ENCODE data around the gene KCNK13. TPM values are rescaled to one million over a fixed set of nuclear protein-coding genes. Genes with fewer than 3 reads are reported as not detected.

KCNK13 gene
- total RNA-seq, 1 donor from 2014 or later: 3.2 TPM

DNA sequence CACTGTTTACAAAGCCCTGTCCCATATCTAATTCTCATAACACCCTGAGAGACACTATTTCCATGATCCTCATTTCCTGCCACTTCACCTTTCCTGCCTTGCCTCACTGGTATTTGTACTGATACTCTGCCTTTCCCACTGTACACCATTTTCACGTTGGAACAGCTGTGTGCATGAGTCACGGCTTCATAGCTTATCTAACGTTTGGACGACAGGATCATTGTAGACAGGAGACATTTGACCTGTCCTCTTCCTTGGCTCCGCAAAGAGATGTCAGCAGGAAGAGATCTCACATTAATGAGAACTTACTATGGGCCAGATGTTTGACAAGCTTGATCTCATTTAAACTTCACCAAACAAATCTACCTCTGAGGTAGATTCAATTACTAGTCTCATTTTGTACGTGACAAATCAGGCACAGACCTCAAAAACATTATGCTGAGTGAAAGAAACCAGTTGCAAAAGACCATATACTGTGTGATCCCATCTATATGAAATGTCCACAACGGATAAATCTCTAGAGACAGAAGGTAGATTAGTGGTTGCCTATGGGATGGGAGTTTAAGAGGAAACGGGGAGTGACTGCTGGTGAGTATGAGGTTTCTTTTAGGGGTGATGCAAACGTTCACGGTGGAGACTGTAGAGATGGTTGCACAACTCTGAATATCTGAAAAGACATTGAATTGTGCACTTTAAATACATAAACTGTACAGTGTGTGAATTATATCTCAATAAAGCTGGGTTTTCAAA, 71.2 kb downstream of the KCNK13 start:
- Mint-ChIP-seq H3K4me3 (no peak overlapping the region), H3K36me3 (no peaks in the 10 kb centered on the region), H3K27ac (no peak overlapping the region), H3K4me1 (ENCODE audit: unreplicated experiment) (no peaks in the 10 kb centered on the region), H3K27me3 (no peaks in the 10 kb centered on the region), H3K9me3 (peaks cover 5% of the 10 kb centered on the region)
- DNase-seq (ENCODE audit: extremely low spot score, unreplicated experiment): no peak
- TF ChIP-seq, protein P1, sequence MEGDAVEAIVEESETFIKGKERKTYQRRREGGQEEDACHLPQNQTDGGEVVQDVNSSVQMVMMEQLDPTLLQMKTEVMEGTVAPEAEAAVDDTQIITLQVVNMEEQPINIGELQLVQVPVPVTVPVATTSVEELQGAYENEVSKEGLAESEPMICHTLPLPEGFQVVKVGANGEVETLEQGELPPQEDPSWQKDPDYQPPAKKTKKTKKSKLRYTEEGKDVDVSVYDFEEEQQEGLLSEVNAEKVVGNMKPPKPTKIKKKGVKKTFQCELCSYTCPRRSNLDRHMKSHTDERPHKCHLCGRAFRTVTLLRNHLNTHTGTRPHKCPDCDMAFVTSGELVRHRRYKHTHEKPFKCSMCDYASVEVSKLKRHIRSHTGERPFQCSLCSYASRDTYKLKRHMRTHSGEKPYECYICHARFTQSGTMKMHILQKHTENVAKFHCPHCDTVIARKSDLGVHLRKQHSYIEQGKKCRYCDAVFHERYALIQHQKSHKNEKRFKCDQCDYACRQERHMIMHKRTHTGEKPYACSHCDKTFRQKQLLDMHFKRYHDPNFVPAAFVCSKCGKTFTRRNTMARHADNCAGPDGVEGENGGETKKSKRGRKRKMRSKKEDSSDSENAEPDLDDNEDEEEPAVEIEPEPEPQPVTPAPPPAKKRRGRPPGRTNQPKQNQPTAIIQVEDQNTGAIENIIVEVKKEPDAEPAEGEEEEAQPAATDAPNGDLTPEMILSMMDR (conservative IDR thresholded peaks at IDR 0.05): no peak

DNA sequence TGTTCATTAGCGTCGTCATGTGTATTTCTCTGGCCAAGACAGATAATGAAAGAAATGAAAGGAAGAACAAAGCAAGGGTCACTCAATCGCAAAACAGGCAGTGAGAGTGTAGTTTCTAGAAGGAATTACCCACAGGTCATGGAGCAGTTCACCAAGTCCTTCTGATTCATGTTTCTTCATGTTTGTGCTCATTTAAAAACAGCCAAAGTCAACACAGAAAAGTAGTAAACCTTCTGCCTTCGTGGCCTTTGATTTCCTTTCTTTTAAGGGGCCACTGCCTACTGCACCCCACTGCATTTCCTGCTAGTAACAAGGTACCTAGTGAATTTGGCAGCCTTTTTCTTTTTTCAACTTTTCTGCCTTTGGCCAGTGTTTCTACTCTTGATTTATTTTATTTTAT, 75.1 kb downstream of the KCNK13 start:
- H3K4me3 Mint-ChIP-seq: no peak overlapping the region
- H3K27ac Mint-ChIP-seq: no peak overlapping the region
- TF ChIP-seq, protein P1 (conservative IDR thresholded peaks at IDR 0.05): no peak
- peaks cover 12% of the 10 kb centered on the region for H3K4me1 Mint-ChIP-seq (ENCODE audit: unreplicated experiment)
- DNase-seq (ENCODE audit: extremely low spot score, unreplicated experiment): no peak
- H3K36me3 Mint-ChIP-seq: no peaks in the 10 kb centered on the region
- H3K9me3 Mint-ChIP-seq: no peaks in the 10 kb centered on the region
- H3K27me3 Mint-ChIP-seq: no peaks in the 10 kb centered on the region

DNA sequence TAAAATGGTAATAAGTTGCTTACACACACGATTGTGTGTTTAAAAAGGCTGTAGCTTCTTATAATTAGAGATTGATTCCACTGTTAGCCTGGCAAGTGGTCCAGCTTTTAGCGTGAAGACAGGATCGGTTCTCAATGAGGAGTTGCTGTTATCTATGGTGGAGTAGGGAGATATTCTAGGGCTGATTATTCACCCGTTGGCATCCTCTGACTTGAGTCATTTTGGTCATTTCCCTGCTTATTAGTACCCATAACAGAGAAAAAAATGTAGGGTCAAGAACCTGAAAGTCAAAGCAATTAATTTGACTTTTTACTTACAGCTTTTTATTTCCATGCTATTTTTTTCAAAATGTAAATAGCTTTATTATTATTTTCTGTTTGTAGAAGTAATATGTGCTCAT, 76.0 kb downstream of the KCNK13 start:
- Mint-ChIP-seq H3K9me3 (no peaks in the 10 kb centered on the region), H3K36me3 (no peaks in the 10 kb centered on the region), H3K4me3 (no peak overlapping the region), H3K27me3 (peaks cover 3% of the 10 kb centered on the region), H3K27ac (no peak overlapping the region), H3K4me1 (ENCODE audit: unreplicated experiment) (peaks cover 12% of the 10 kb centered on the region)
- TF ChIP-seq, protein P1 (conservative IDR thresholded peaks at IDR 0.05): no peak
- DNase-seq (ENCODE audit: extremely low spot score, unreplicated experiment): no peak

DNA sequence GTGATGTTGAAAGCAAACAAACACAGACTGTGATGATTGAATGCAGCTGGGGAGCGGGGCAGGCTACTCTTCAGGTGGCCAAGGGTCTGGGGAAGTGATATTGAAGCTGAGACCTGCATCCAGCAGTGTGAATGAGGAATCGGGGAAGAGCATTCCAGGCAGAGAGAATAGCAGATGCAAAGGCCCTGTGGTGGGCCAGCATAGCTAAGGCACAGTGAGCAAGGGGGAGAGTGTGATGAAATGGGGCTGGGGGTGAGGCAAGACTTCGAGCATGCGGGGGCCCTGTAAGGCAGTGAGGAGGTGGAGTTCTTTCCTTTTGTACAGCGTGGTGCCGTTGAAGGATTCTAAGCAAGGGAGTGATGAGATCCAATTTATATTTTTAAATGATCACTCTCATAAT, 77.4 kb downstream of the KCNK13 start:
- H3K27ac Mint-ChIP-seq: no peak overlapping the region
- TF ChIP-seq, protein P1 (conservative IDR thresholded peaks at IDR 0.05): no peak
- no peak for DNase-seq (ENCODE audit: extremely low spot score, unreplicated experiment)
- peaks cover 12% of the 10 kb centered on the region for H3K4me1 Mint-ChIP-seq (ENCODE audit: unreplicated experiment)
- H3K27me3 Mint-ChIP-seq: peaks cover 3% of the 10 kb centered on the region
- no peaks in the 10 kb centered on the region for H3K36me3 Mint-ChIP-seq
- no peaks in the 10 kb centered on the region for H3K9me3 Mint-ChIP-seq
- no peak overlapping the region for H3K4me3 Mint-ChIP-seq

DNA sequence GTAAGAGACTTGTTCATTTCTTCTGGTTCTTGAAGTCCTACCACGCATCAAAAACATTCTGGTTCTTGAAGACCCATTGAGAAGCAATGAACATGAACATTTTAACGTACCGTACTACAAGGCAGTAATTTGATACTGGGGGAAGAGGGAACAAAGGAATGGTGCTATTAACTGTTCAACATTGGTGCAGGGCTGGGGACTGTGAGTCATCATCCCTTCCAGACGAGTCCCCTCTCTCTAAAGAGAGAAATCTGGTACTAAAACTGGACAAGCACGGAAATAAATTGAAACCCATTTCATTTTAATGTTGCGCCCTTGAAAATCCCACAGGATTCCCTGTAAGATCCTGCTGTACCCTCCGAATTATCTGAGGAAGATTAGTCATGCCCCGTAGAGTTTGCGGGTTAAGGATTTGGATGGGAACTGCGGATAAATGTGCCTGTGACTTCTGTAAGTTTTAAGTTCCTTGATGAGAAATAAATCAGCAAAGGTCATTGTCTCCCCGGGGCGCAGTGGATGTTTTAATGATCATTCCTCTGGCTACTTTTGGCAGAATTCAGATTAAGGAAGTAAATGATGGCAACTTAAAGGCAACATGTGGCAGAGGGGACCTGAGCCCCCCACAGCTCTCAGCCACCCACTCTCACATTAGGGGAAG, 78.6 kb downstream of the KCNK13 start:
- no peak overlapping the region for H3K4me3 Mint-ChIP-seq
- no peak for DNase-seq (ENCODE audit: extremely low spot score, unreplicated experiment)
- TF ChIP-seq, protein P1 (conservative IDR thresholded peaks at IDR 0.05): no peak
- H3K36me3 Mint-ChIP-seq: no peaks in the 10 kb centered on the region
- peaks cover 12% of the 10 kb centered on the region for H3K4me1 Mint-ChIP-seq (ENCODE audit: unreplicated experiment)
- H3K27ac Mint-ChIP-seq: no peak overlapping the region
- H3K27me3 Mint-ChIP-seq: peaks cover 3% of the 10 kb centered on the region
- H3K9me3 Mint-ChIP-seq: no peaks in the 10 kb centered on the region

Data from type B pancreatic cell (in vitro differentiated cells).